GM18502 (cell line): Measurements from ENCODE around the gene RFX2.
"Not testable (repeated sequence)": the region's sequence is repeated elsewhere in the genome, so short reads cannot be mapped to it uniquely, and the experiment has no call there.

Experiments used
- ATAC-seq: cut with Tn5 transposase; IDR thresholded peaks from one replicate; pipeline ENCODE4 v1.9.1; 2021; ENCODE audit warnings: mild to moderate bottlenecking; ENCODE audit not compliant: unreplicated experiment, poor library complexity

Gene RFX2

GRCh38 chr19:5963259-5963658 is 147.0 kb downstream of the RFX2 start:
- ATAC-seq = not testable (repeated sequence)

- ATAC-seq = no peak
Observed at GRCh38 chr19:5961969-5962945, 148.0 kb downstream of the RFX2 start.

DNA sequence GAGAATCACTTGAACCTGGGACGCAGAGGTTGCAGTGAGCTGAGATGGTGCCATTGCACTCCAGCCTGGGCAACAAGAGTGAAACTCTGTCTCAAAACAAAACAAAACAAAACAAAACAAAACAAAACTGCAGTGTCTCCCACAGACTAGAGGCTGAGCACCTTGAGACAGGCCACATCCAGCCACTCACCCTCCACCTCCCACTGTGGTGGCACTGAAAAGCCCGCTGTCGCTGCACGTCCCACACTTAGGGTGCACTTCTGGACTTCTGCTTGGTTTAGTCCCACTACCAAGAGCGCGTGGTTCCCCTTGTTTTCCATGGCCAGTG is 148.7 kb downstream of the RFX2 start:
- ATAC-seq = not testable (repeated sequence)

DNA sequence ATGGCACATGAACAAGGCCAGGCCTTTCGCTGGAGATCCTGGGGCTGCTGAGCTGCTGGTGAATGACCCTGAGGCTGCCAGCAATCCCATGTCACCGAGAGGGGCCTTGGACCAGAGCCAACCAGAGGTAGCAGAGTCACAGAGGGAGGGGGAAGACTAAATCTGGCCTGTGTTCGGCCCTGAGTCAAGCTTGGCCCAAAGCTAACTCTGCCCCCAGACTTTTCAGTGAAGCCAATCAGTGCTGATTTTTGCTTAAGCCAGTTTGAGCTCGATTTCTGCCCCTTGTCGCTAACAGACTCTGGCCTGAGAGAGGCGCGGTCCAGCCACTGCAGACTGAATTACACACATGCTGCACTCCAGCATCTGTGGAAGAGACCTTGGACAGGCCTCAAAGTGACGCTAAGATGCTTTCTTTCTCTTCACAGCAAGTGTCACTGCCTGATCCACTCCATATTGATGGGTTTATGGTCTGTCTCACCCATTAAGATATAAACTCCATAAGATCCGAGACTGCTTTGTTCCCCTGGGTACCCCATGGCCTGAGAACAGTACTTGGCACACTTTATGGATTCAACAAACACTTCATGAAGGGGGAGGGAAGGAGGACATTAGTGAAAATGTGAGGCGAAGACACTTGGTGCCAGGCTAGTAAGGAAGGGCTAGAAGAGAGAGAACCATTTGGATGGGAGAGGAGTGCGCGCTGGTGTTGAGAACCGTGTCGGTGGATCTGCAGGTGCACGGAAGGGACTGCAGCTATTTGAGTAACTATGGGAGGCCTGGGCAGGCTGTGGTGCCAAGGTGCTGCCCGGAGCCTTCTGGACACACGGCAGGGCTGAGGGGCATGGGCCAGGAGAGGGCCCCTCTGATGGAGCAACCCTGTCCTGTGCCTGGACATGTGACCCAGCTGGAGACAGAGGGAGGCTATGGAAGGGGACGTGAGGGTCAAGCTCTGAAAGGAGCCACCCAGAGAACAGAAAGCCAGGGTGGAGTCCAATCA is 150.0 kb downstream of the RFX2 start:
- no peak for ATAC-seq

GRCh38 chr19:5959260-5960004 is 150.9 kb downstream of the RFX2 start:
- ATAC-seq = no peak

DNA sequence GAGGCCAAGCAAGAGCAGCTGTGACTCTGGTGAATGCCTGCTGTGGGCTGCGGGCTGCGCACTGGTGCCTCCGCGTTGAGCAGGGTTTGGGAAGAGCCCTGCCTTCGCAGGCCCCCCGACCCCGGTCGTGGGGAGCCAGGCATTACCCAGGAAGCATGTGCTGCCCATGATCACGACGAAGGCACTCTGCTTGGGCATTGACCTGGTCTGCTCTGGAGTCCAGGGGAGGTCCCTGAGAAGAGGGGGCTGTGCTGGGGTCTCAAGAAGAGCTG is 151.5 kb downstream of the RFX2 start:
- ATAC-seq = no peak

- ATAC-seq = no peak
Observed at GRCh38 chr19:5958074-5958850, 152.0 kb downstream of the RFX2 start.

- ATAC-seq = no peak
Observed at GRCh38 chr19:5957170-5957569, 153.1 kb downstream of the RFX2 start.

- no peak for ATAC-seq
Observed at GRCh38 chr19:5956728-5957127, 153.6 kb downstream of the RFX2 start.

GRCh38 chr19:5956323-5956722 is 154.0 kb downstream of the RFX2 start:
- ATAC-seq = no peak

DNA sequence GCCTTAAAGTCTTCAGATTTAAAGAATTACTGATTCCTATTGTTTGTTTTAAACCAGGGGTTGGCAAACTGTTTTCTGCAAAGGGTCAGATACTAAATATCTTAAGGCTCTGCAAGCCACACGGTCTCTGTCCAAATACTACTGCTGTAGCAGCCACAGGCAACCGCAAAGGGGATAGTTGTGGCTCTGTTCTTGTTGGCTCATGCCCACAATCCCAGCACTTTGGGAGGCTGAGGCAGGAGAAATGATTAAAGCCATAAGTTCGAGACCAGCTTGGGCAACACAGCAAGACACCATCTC is 154.7 kb downstream of the RFX2 start:
- no peak for ATAC-seq

DNA sequence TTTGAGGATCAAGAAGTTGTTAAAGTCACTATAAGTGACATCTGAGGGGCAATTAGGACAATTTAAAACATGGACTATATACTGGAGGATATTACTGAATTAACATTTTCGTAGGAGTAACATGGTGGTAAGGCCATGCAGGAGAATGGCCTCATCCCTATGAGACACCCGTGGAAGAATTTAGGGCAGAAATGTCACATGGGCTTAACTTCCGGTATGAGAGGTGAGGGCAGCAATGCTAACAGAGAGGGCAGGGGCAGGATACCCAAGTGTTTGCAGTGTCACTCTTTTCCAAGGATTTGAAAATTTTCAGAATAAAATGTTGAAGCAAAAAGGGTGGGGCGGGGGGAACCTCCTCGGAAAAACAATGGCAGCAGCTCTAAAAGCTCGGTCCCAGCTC is 156.0 kb downstream of the RFX2 start:
- ATAC-seq = no peak

GRCh38 chr19:5953680-5954213 is 156.6 kb downstream of the RFX2 start:
- ATAC-seq = no peak

- ATAC-seq = no peak
Observed at GRCh38 chr19:5953030-5953589, 157.2 kb downstream of the RFX2 start.

- no peak for ATAC-seq
Observed at GRCh38 chr19:5952193-5953029, 157.9 kb downstream of the RFX2 start.

DNA sequence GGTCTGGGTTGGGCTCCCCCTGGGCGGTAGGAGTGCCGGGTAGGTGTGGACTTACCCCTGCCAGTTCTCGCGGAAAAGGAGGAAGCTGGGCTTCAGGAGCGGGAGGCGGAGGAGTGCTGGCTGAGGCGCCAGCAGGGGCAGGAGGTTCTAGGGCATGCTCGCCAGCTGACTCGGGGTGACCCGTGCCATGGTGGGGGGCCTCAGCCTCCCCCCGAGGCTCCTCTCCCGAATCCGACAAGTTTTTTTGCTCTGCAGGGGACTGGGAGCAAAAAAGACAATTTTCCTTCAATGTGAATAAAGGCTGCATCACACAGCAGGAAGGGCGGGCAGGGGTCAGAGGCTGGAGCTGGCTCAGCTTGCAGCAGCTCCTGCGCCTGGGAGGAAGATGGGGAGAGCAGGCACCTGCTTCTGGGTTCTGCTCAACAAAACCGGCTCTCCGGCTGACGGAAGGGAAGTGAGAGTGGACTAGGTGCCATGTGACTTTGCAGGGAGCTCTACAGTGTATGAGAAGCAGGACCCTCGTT is 158.9 kb downstream of the RFX2 start:
- ATAC-seq = no peak

- no peak for ATAC-seq
Observed at GRCh38 chr19:5950741-5951140, 159.6 kb downstream of the RFX2 start.

DNA sequence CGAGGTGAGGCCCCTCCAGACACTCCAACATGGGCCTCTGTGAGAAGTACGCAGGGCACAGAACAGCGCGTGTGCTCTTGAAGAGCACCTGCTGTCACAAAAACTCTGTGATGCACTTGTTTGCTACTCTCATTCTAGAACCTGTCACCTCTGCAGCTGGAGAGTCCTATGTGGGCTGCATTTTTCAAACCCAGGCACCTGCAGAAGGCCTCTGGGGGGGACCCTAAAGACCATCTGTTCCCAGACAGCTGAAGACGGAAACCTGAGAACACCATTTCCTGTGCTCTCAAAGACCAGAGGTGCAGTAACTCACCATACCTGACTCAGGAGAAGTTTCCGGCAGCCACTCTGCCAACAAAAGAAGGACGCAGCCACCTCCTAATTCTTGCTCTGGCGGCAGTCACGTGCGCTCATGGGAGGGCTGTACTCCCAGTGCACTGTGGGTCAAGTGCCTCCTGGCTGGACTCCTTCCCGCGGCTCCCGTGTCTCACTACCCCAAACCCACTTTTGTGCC is 160.5 kb downstream of the RFX2 start:
- no peak for ATAC-seq
